Endothelial cell of umbilical vein (primary cell): ENCODE measurements around the gene GAR1. TPM values are rescaled to one million over a fixed set of nuclear protein-coding genes. Genes with fewer than 3 reads are reported as not detected.

Experiments
- BruUV-seq: library from RNA; stranded (reverse); fragments of 400-500 nt; replicated peaks from 2 replicates; lab custom pipeline; 2021; lab: Mats Ljungman, UMichigan
- CTCF ChIA-PET: fragments of 300-600, 350-600 bp; sonication (Branson Sonifier 250); formaldehyde crosslinking; loops from one replicate; lab custom pipeline; 2021; ENCODE audit warnings: antibody characterized with exemption, inconsistent platforms; lab: Charles Lee
- POLR2A ChIA-PET: fragments of 300-600, 350-600 bp; sonication (Branson Sonifier 250); formaldehyde crosslinking; loops from one replicate; lab custom pipeline; 2021; ENCODE audit warnings: antibody characterized with exemption, inconsistent platforms; lab: Charles Lee
- DNase-seq: peaks from one replicate; pipeline ENCODE4 v3.0.0-alpha.2; 2011; ENCODE audit warnings: low read depth, low spot score
- FAIRE-seq: peaks from 2 replicates; lab custom pipeline; 2011; peaks lifted over from hg19 to GRCh38; lab: Jason Lieb, UNC
- H2AFZ ChIP-seq: 2 replicates; pipeline ENCODE4 v1.6.0; 2012; ENCODE audit warnings: low read depth, low read length, control low read depth, inconsistent platforms
- H3K27ac ChIP-seq: 2 replicates; pipeline ENCODE4 v1.5.1; 2011; ENCODE audit warnings: low read depth, mild to moderate bottlenecking, control low read depth, low read length, moderate library complexity; ENCODE audit not compliant: insufficient read depth
- H3K27me3 ChIP-seq, 2 experiments: 2 replicates each; pipeline versions ENCODE4 v1.6.0 to v1.6.1; 2011; ENCODE audit warnings: low read length in 2 of 2, mixed read lengths in 1 of 2; ENCODE audit not compliant: control insufficient read depth in 2 of 2, insufficient read depth in 2 of 2
- H3K36me3 ChIP-seq, 2 experiments: 2 replicates in 1 of 2; 3 replicates in 1 of 2; pipeline ENCODE4 v1.5.1; 2011; ENCODE audit warnings: low read length in 2 of 2, mild to moderate bottlenecking in 1 of 2, moderate library complexity in 1 of 2; ENCODE audit not compliant: control insufficient read depth in 2 of 2, insufficient read depth in 2 of 2; ENCODE audit errors: extremely low read depth in 1 of 2
- H3K4me1 ChIP-seq: 3 replicates; pipeline ENCODE4 v1.5.1; 2011; ENCODE audit warnings: mild to moderate bottlenecking, low read length; ENCODE audit not compliant: control insufficient read depth, insufficient read depth; ENCODE audit errors: extremely low read depth
- H3K4me2 ChIP-seq: 2 replicates; pipeline ENCODE4 v1.6.1; 2011; ENCODE audit warnings: low read length, control low read depth, mixed read lengths; ENCODE audit not compliant: insufficient read depth
- H3K4me3 ChIP-seq, 3 experiments: fragments of 200-600 bp in 1 of 3; sonication (generic), shearing (Covaris generic) in 1 of 3; replicated peaks in 1 of 3; 2 replicates each; pipeline ENCODE4 v1.5.1; 2011 to 2016; ENCODE audit warnings: control low read depth in 3 of 3, low read length in 3 of 3, mild to moderate bottlenecking in 2 of 3, inconsistent platforms in 1 of 3, low read depth in 1 of 3, moderate library complexity in 1 of 3; ENCODE audit not compliant: insufficient read depth in 1 of 3
- H3K79me2 ChIP-seq: 2 replicates; pipeline ENCODE4 v1.6.0; 2012; ENCODE audit warnings: low read length, inconsistent platforms; ENCODE audit not compliant: control insufficient read depth, insufficient read depth
- H3K9ac ChIP-seq: replicated peaks from 2 replicates; pipeline ENCODE3; 2011; ENCODE audit warnings: low read length, control low read depth; ENCODE audit not compliant: insufficient read depth; ENCODE audit errors: extremely low read depth
- H3K9me1 ChIP-seq: replicated peaks from 3 replicates; pipeline ENCODE4 v1.6.0; 2011; ENCODE audit warnings: mild to moderate bottlenecking, low read length; ENCODE audit not compliant: control insufficient read depth, insufficient read depth; ENCODE audit errors: extremely low read depth
- H3K9me3 ChIP-seq: replicated peaks from 2 replicates; pipeline ENCODE4 v1.5.1; 2012; ENCODE audit warnings: low read length, inconsistent platforms; ENCODE audit not compliant: control insufficient read depth, insufficient read depth
- H4K20me1 ChIP-seq: replicated peaks from 2 replicates; pipeline ENCODE3; 2011; ENCODE audit warnings: mild to moderate bottlenecking, low read length; ENCODE audit not compliant: control insufficient read depth, insufficient read depth; ENCODE audit errors: extremely low read depth
- EZH2 ChIP-seq: IDR thresholded peaks from 2 replicates; pipeline ENCODE4 v1.6.1; 2012; ENCODE audit warnings: borderline replicate concordance, low read depth, mild to moderate bottlenecking, moderate library complexity, low read length, inconsistent platforms; ENCODE audit not compliant: severe bottlenecking
- GATA2 ChIP-seq: IDR thresholded peaks from 2 replicates; pipeline ENCODE4 v1.7.0; 2011; ENCODE audit warnings: low read depth, mild to moderate bottlenecking, moderate library complexity, mixed read lengths, low read length; ENCODE audit not compliant: insufficient read length, insufficient read depth
- MYC ChIP-seq: IDR thresholded peaks from one replicate; pipeline ENCODE4 v1.6.1; 2011; ENCODE audit warnings: mild to moderate bottlenecking, low read depth, low read length
- POLR2AphosphoS5 ChIP-seq: IDR thresholded peaks from 2 replicates; pipeline ENCODE4 v1.6.1; 2012; ENCODE audit warnings: low read depth, mild to moderate bottlenecking, control low read depth, low read length, moderate library complexity; ENCODE audit not compliant: insufficient read depth
- dilution Hi-C: fragments of 300-500 bp; cut with MboI; formaldehyde crosslinking; loops from one replicate; pipeline ENCODE4 v1.15.0; 2019; ENCODE audit warnings: low sequenced_read_pairs; ENCODE audit not compliant: extremely low pct_ligation_motif_present
- intact Hi-C: fragments of 100-400 bp; cut with micrococcal nuclease; formaldehyde crosslinking; loops from one replicate; pipeline ENCODE4 v1.10.0; 2022
- polyA plus RNA-seq, 4 experiments: library from polyadenylated mRNA; depleted of rRNA in 3 of 4; stranded (reverse) in 3 of 4; unstranded in 1 of 4; fragments of >200 nt; gene quantifications; 2 replicates each; pipeline versions ENCODE4 v1.2.1 to v1.2.3, GENCODE V29; 2011 to 2012; ENCODE audit warnings: missing spikeins in 1 of 4
- total RNA-seq: library from RNA; stranded (reverse); gene quantifications from 2 replicates; pipeline ENCODE4 v1.2.3, GENCODE V29; 2021
- TF ChIP-seq, protein P1 (sequence below): IDR thresholded peaks from 2 replicates; pipeline ENCODE4 v1.6.1; 2011; ENCODE audit not compliant: insufficient read depth, insufficient read length

GAR1 gene
- total and polyA plus RNA-seq, 2 donors (not counting 3 experiments of a cell fraction or from before 2014, with no cell fraction given) = 12.7 to 29.1 TPM

DNA sequence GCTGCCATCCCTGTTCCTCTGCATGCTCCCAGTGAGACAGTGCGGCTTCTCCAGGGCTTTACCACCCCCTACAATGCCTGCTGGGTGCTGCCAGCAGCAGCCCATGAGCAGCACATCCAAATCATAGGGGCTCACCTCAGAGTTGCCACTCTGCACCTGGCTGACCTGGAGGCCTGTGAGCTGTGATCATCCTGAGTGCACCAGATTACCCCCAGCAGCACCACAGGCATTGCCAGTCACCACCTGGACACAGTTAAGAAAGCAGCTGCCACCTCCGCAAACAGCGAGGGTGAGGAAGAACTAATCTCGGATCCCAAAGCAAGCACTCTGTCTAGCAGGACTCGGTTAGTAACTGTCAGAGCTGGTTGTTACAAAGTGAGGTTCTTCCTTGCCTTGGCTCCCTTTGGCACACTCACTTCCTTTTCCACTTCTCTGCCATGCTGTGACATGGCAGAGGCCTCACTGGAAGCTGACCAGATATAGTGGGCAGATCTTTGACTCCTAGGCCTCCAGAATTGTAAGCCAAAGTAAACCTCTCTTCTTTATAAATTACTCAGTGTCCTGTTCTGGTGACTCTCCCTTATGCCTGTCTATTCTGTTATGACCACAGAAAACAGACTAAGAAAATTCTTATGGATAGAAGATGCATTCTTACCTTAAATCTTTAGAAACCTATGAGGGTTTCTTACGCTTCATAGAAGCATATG lies 57.5 kb downstream of the GAR1 start:
- dilution Hi-C loops = no loop called here
- no TSS peak for BruUV-seq
- POLR2A ChIA-PET = no interaction called here
- DNase-seq = no peak
- intact Hi-C loops = no loop called here
- Histone ChIP-seq H3K4me1 (no peaks in the 10 kb centered on the region), H3K9me1 (no peaks in the 10 kb centered on the region), H3K9me3 (no peaks in the 10 kb centered on the region), H2AFZ (no peak overlapping the region), H3K79me2 (no peaks in the 10 kb centered on the region), H3K36me3 (no peaks in the 10 kb centered on the region), H3K4me3 (no peak overlapping the region), H3K27me3 (no peaks in the 10 kb centered on the region), H3K4me2 (no peak overlapping the region), H4K20me1 (no peaks in the 10 kb centered on the region), H3K9ac (no peak overlapping the region), H3K27ac (no peak overlapping the region)
- FAIRE-seq = no peak
- CTCF ChIA-PET = interaction anchor here (0.7 kb wide), 1 partner anchor 9 kb away, joined by 3 read pairs; no protein-coding TSS in a partner anchor
- TF ChIP-seq, protein P1, sequence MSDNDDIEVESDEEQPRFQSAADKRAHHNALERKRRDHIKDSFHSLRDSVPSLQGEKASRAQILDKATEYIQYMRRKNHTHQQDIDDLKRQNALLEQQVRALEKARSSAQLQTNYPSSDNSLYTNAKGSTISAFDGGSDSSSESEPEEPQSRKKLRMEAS = no peak
- TF ChIP-seq POLR2AphosphoS5 (no peak), MYC (no peak), EZH2 (no peak)

DNA sequence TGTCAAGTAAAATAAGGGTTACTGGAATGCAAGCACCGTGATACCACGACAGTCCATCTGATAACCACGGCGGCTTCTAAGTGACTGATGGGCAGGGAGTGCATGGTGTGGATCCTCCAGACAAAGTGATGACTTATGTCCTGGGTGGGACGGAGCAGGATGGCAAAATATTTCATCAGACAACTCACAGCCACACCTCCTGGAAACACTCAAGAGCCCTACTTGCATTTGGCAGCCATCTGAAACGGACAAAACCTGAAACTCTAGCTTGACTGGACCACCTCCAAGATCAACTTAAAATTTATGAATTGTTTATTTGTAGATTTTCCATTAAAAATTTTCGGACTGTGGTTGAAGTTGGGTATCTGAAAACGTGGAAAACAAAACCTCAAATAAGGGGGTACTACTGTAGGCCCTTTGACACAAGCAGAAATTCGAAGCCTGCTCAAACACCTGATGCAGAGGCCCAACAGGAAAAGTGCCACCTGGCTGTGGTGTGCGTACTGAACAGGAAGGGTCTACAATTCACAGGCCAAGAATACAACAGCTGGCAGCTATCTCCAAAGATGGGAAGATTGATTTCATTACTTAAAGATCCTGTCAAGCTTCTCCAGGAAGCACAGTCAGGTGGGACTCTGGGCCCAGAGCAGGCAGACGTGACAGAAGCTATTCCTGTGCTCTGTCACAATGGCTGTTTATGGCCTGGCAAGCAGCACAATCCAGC lies 58.4 kb downstream of the GAR1 start:
- Histone ChIP-seq H4K20me1 (no peaks in the 10 kb centered on the region), H3K9me1 (no peaks in the 10 kb centered on the region), H3K4me2 (no peak overlapping the region), H3K9me3 (no peaks in the 10 kb centered on the region), H3K4me1 (no peaks in the 10 kb centered on the region), H3K79me2 (no peaks in the 10 kb centered on the region), H3K27ac (no peak overlapping the region), H3K36me3 (no peaks in the 10 kb centered on the region), H3K9ac (no peak overlapping the region), H3K27me3 (no peaks in the 10 kb centered on the region), H2AFZ (no peak overlapping the region), H3K4me3 (no peak overlapping the region)
- intact Hi-C loops (no loop called here), dilution Hi-C loops (no loop called here)
- CTCF ChIA-PET = interaction anchor here (0.7 kb wide), 1 partner anchor 10 kb away, joined by 3 read pairs; no protein-coding TSS in a partner anchor
- POLR2A ChIA-PET = no interaction called here
- no peak for DNase-seq
- TF ChIP-seq MYC = no peak
- no peak for TF ChIP-seq GATA2
- FAIRE-seq = no peak
- no TSS peak for BruUV-seq

Other genes with a start within 250 kb of the GAR1 start
- 35.4 and 37.0 TPM in 2 replicates for gene CASP6, start 112.3 kb upstream of the GAR1 start, total RNA-seq
- 44.9 and 52.1 TPM in 2 replicates for gene CASP6, start 112.3 kb upstream of the GAR1 start, polyA plus RNA-seq
- 16.6 and 21.6 TPM in 2 replicates for gene PLA2G12A, start 85.7 kb upstream of the GAR1 start, total RNA-seq
- gene PLA2G12A, start 85.7 kb upstream of the GAR1 start, polyA plus RNA-seq = 13.7 and 27.1 TPM in 2 replicates
- 17.9 and 21.4 TPM in 2 replicates for gene CFI, start 13.8 kb upstream of the GAR1 start, total RNA-seq
- 6.5 and 10.0 TPM in 2 replicates for gene CFI, start 13.8 kb upstream of the GAR1 start, polyA plus RNA-seq
- 0.31 TPM in 1 of 2 replicates, not detected in the other for gene RRH, start 12.2 kb downstream of the GAR1 start, total RNA-seq
- gene RRH, start 12.2 kb downstream of the GAR1 start, polyA plus RNA-seq = 0.11 TPM in 2 replicates
- gene LRIT3, start 32.3 kb downstream of the GAR1 start, total RNA-seq = 0.13 and 0.16 TPM in 2 replicates
- gene LRIT3, start 32.3 kb downstream of the GAR1 start, polyA plus RNA-seq = 0.05 and 0.06 TPM in 2 replicates
- gene EGF, start 97.1 kb downstream of the GAR1 start, total RNA-seq = not detected in 2 replicates
- not detected in 2 replicates for gene EGF, start 97.1 kb downstream of the GAR1 start, polyA plus RNA-seq